Astrocyte (in vitro differentiated cells and primary cell): ENCODE measurements around the gene IL2.

Source experiments
- CTCF ChIP-seq: IDR thresholded peaks from 2 replicates; pipeline ENCODE4 v1.5.1; 2011; ENCODE audit warnings: low read depth, mild to moderate bottlenecking, inconsistent platforms, low read length, moderate library complexity; ENCODE audit not compliant: insufficient read depth
- EZH2 ChIP-seq: IDR thresholded peaks from 2 replicates; pipeline ENCODE4 v1.6.1; 2012; ENCODE audit warnings: mild to moderate bottlenecking, low read length, inconsistent platforms; ENCODE audit not compliant: insufficient read depth

GRCh38 chr4:122423246-122423645, 33.3 kb downstream of the IL2 start:
- TF ChIP-seq CTCF = no peak
- no peak for TF ChIP-seq EZH2
